ENCODE results near the gene EMP3. TPM values are rescaled to one million over a fixed set of nuclear protein-coding genes. Genes with fewer than 3 reads are reported as not detected.

EMP3 gene
- total and polyA plus RNA-seq, 2 of the 13 experiments (the other 11 are each of a cell fraction or from before 2014, with no cell fraction given): 2.2 to 7.8 TPM

GRCh38 chr19:48332662-48333466 lies 7.5 kb downstream of the EMP3 start (continued):
- no peak for TF ChIP-seq ZBTB49 (CRISPR knock-in tag; IDR thresholded peaks at IDR 0.05; ENCODE audit: borderline replicate concordance)
- TF ChIP-seq HOXA5 (CRISPR knock-in tag; IDR thresholded peaks at IDR 0.05): no peak
- TF ChIP-seq ZNF3 (CRISPR knock-in tag; IDR thresholded peaks at IDR 0.05): no peak
- TF ChIP-seq ZNF337 (CRISPR knock-in tag; IDR thresholded peaks at IDR 0.05; ENCODE audit: borderline replicate concordance, low read depth): no peak
- TF ChIP-seq U2AF1 (optimal IDR thresholded peaks at IDR 0.05; ENCODE audit: low read depth, low read length): no peak
- no peak for TF ChIP-seq ZBTB37 (CRISPR knock-in tag; IDR thresholded peaks at IDR 0.05)
- TF ChIP-seq CCDC6 (CRISPR knock-in tag; IDR thresholded peaks at IDR 0.05): 0 out of 2 replicates have a peak, but pooled peaks have one; percentile 25
- no peak for TF ChIP-seq ZNF839 (CRISPR knock-in tag; IDR thresholded peaks at IDR 0.05; ENCODE audit: borderline replicate concordance)
- 0 out of 2 replicates have a peak, but pooled peaks have one; percentile 3 for TF ChIP-seq SRF (IDR thresholded peaks at IDR 0.05; ENCODE audit: low read depth, low read length)
- no peak for TF ChIP-seq NCOR1 (IDR thresholded peaks at IDR 0.05; ENCODE audit: borderline replicate concordance, low read length)
- TF ChIP-seq SIN3B (IDR thresholded peaks at IDR 0.05; ENCODE audit: low read length): no peak
- TF ChIP-seq NRL (CRISPR knock-in tag; IDR thresholded peaks at IDR 0.05; ENCODE audit: borderline replicate concordance): no peak
- peak; percentile 82; the same call in 1 of the 2 replicates for TF ChIP-seq HMGXB3 (CRISPR knock-in tag; IDR thresholded peaks at IDR 0.05; ENCODE audit: borderline replicate concordance)
- TF ChIP-seq, protein P1, sequence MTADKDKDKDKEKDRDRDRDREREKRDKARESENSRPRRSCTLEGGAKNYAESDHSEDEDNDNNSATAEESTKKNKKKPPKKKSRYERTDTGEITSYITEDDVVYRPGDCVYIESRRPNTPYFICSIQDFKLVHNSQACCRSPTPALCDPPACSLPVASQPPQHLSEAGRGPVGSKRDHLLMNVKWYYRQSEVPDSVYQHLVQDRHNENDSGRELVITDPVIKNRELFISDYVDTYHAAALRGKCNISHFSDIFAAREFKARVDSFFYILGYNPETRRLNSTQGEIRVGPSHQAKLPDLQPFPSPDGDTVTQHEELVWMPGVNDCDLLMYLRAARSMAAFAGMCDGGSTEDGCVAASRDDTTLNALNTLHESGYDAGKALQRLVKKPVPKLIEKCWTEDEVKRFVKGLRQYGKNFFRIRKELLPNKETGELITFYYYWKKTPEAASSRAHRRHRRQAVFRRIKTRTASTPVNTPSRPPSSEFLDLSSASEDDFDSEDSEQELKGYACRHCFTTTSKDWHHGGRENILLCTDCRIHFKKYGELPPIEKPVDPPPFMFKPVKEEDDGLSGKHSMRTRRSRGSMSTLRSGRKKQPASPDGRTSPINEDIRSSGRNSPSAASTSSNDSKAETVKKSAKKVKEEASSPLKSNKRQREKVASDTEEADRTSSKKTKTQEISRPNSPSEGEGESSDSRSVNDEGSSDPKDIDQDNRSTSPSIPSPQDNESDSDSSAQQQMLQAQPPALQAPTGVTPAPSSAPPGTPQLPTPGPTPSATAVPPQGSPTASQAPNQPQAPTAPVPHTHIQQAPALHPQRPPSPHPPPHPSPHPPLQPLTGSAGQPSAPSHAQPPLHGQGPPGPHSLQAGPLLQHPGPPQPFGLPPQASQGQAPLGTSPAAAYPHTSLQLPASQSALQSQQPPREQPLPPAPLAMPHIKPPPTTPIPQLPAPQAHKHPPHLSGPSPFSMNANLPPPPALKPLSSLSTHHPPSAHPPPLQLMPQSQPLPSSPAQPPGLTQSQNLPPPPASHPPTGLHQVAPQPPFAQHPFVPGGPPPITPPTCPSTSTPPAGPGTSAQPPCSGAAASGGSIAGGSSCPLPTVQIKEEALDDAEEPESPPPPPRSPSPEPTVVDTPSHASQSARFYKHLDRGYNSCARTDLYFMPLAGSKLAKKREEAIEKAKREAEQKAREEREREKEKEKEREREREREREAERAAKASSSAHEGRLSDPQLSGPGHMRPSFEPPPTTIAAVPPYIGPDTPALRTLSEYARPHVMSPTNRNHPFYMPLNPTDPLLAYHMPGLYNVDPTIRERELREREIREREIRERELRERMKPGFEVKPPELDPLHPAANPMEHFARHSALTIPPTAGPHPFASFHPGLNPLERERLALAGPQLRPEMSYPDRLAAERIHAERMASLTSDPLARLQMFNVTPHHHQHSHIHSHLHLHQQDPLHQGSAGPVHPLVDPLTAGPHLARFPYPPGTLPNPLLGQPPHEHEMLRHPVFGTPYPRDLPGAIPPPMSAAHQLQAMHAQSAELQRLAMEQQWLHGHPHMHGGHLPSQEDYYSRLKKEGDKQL (CRISPR knock-in tag; IDR thresholded peaks at IDR 0.05; ENCODE audit: low read depth): no peak
- no peak for TF ChIP-seq HHEX (CRISPR knock-in tag; IDR thresholded peaks at IDR 0.05)
